Cerebellar cortex (tissue), 1 donor: ENCODE results near the gene DTNBP1.

Experiments
- DNase-seq: peaks from one replicate; pipeline ENCODE4 v3.0.0-alpha.2; 2015; ENCODE audit warnings: low spot score

Gene DTNBP1

DNA sequence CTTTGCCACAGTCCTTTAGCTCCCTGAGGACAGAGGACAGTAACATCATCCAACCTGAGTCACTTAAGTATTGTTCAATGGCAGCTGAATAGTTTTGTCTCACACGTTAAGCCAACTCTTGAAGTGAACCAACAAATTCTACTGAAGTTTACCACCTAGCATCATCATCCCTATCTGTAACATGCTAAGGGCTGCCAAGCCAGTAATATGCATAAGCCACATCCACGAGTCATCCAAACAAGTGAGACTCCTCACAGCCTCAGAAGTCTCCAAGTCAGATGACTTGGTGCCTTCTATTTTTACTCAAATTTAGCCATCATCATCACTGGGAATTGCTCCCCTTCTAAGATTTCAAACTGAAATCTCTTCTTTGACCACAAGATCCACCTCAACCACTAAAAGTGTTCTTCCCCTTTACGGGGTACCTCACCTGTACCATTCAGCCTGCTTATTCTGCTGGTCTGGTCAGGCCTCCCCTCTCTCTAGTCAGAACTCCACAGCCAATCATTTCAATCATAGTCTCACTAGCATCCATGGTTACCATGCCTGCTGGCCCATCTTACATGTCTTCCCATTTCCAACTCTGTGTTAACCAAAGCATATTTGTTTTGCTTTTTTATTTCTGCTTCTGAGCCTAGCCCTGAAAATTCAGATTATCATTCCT is 73.7 kb downstream of the DTNBP1 start:
- DNase-seq = no peak

- no peak for DNase-seq
Measured at GRCh38 chr6:15586503-15586902, 76.3 kb downstream of the DTNBP1 start.

DNA sequence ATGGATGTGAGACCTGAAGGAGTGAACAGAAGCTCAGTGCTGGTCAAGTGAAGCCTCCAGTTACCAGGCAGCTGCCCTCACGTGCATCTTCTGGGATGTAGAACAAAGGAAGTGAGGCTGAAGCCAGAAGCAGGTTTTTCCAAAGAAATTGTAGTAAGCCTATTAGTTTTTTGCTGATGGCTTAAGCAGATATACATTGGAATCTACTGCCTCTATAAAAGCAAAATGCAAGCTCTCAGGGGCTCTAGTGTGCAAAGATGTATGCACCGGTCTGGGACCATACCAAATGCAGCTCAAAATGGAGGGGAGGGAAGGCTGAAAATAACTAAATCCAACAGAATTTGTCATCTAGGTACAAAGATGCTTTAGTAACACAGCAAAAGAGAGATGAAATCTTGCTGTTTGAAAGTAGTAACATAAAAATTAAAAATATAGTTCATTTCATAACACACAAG is 77.0 kb downstream of the DTNBP1 start:
- DNase-seq = no peak

GRCh38 chr6:15582499-15582898 is 80.3 kb downstream of the DTNBP1 start:
- DNase-seq = no peak

GRCh38 chr6:15581751-15582150 is 81.1 kb downstream of the DTNBP1 start:
- DNase-seq = no peak

GRCh38 chr6:15580326-15580725 is 82.5 kb downstream of the DTNBP1 start:
- DNase-seq = no peak

- no peak for DNase-seq
Measured at GRCh38 chr6:15578716-15579391, 84.0 kb downstream of the DTNBP1 start.

DNA sequence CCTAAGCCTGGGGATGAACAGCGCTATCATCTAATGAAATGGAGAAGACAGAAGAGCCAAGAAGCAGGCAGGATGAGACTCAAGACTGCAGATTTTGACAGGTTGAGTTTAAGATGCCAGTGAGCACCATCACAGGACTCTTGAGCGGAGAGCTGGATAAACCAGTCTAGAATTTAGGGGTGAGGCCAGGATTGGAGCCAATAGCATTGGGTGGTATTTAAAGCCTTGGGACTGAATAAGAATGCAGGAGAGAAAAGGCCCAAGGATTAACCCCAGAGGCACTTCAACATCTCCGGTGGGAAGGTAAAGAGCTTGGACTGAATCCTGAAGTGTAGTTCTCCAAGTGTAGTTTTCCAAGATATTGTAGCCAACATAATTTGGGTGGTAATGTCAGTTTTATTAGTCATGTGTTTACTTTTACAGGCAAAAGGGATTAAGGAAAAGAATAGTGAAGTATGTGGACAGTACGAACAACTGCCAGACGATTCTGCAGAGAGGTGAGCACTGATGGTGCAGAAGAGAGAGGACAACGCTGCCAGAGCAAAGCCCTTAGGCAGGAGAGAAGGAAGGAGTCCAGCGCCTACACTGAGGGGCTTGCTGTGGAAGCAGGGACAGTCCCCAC is 85.2 kb downstream of the DTNBP1 start:
- no peak for DNase-seq

- DNase-seq = no peak
Measured at GRCh38 chr6:15577106-15577505, 85.7 kb downstream of the DTNBP1 start.

DNA sequence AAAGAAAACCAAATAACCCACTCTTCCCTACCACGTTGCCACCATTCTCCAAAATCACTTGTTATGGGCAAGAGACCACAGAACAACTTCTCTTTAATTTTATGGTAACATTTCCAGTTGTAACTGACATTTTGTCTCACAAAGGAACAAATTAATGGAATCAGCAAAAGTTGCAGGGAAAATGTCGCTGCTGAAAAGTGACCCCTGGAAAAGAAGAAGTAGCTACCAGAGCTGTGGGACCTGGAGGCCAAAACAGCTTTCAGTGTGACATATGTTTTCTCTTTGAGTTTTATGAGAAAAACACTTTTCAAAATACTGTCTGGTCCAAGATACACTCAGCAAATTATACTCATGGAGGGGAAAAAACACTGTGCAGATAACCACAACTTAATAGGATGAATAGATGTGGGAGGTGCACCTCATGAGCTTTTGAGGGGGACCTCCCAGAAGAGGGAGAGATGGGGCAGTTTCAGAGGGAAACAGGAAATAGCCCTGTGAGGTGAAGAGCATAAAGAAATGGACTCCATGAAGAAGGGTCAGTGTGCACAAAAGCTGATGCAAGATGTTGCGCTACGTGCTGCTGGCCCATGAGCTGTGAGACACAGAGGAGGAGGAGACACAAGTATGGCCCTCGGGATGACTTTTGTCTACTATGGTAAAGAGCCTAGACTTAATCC is 87.3 kb downstream of the DTNBP1 start:
- DNase-seq = no peak

DNA sequence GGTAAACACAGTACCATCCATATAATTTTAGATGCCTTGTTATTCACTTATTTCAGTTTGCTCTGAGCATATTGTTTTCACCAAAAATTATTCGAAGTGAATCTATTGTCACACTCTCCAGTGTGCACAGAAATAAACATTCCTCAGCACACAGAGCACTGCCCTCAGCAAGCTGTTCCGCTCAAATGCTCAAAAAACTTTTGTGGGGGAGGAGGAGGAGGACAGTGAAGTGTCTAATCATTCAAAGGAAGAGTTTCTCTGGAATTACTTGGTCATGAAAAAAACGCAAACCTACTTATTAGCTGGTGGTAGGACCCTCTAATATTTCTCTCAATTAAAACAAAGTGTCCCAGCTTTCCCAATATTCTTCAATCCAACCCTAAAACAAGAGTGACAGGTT is 88.3 kb downstream of the DTNBP1 start:
- DNase-seq = no peak

- DNase-seq = no peak
Measured at GRCh38 chr6:15574023-15574422, 88.8 kb downstream of the DTNBP1 start.

DNA sequence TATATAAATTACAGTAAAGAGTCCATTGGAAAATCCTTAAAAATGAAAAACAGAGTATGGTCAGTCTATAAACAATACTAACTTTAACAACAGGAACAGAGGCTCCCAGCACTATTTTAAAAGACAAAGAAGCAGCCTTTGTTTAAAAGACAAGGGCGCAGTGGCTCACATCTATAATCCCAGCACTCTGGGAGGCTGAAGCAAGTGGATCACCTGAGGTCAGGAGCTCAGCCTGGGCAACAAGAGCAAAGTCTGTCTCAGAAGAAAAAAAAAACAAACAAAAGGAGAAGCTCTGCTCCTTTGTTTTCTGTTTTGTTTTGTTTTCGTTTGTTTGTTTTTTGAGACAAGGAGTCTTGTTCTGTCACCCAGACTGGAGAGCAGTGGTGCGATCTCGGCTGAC is 89.4 kb downstream of the DTNBP1 start:
- no peak for DNase-seq

- DNase-seq = no peak
Measured at GRCh38 chr6:15572296-15573016, 90.4 kb downstream of the DTNBP1 start.

- DNase-seq = no peak
Measured at GRCh38 chr6:15570171-15570570, 92.7 kb downstream of the DTNBP1 start.

- DNase-seq = no peak
Measured at GRCh38 chr6:15569035-15569995, 93.5 kb downstream of the DTNBP1 start.

GRCh38 chr6:15562977-15563376 is 99.9 kb downstream of the DTNBP1 start:
- DNase-seq = no peak

GRCh38 chr6:15561447-15562199 is 101.2 kb downstream of the DTNBP1 start:
- no peak for DNase-seq

- DNase-seq = no peak
Measured at GRCh38 chr6:15560713-15561112, 102.1 kb downstream of the DTNBP1 start.

DNA sequence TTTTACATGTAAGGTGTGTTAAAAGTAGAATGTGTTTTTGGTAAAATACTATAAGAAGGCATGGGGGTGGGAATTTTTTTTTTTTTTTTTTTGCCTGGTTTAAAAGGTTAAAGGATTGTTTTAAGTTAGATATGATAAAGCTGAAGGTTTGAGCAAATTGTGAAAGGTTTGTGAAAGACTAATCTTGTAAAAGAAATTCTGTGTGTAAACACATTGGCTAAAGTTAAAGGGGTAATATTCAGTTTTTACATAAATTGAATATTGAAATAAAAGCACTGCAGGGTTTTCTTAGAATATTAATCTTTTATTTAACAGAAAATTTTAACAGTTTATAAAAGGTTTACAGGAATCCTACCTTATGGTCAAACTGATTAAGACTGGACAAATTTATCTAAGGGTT is 105.7 kb downstream of the DTNBP1 start:
- no peak for DNase-seq
